ENCODE results near the gene SEPSECS.

SEPSECS gene

DNA sequence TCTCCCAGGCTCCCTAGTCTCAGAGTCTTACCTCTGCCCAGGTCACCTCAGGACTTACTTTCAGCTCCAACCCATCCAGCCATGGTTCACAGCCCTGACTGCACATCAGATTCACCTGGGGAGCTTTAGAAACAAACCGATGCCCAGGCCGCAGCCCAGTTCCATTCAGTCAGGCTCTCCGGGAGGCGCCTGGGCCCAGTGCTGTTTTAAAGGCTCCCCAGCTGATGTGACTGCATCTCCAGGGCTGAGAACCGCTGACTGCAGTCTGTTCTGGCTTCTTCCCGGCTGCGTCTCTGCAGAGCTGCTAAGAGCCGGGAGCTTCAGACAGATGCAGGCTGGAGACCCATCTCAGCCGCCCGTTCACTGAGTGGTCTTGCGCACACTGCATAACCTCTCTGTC is 85.1 kb downstream of the SEPSECS start:
- Mint-ChIP-seq H3K9me3 (no peaks in the 10 kb centered on the region), H3K27me3 (peaks cover 4% of the 10 kb centered on the region), H3K36me3 (ENCODE audit: low read depth) (no peaks in the 10 kb centered on the region), H3K27ac (no peak overlapping the region), H3K4me3 (no peak overlapping the region), H3K4me1 (ENCODE audit: low read depth) (no peaks in the 10 kb centered on the region)
- intact Hi-C loops (cut with micrococcal nuclease), result no loop called here

DNA sequence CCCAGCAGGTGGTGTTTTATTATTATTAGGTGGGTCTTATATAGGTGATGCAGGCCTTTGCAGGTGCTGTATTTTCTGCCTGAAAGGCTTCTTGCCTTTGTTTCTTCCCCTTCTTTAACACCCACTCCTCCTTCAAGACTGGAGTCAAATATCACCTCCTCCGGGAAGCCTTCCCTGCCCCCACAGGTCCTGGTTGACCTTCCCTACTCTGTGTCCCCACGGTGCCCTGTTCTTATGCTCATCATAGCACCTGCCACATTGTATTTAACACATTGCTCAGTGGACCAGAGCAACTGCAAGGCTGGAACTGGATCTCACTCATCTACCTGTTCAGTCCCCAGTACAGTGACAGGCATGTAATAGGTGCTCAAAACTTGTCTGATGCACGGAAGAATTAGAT is 89.7 kb downstream of the SEPSECS start:
- Mint-ChIP-seq H3K4me3 (no peak overlapping the region), H3K27me3 (peaks cover 1% of the 10 kb centered on the region), H3K27ac (no peak overlapping the region), H3K36me3 (ENCODE audit: low read depth) (no peaks in the 10 kb centered on the region), H3K4me1 (ENCODE audit: low read depth) (no peaks in the 10 kb centered on the region), H3K9me3 (no peaks in the 10 kb centered on the region)
- intact Hi-C loops (cut with micrococcal nuclease), result no loop called here

Measured in dendritic cell treated with granulocyte-macrophage colony-stimulating factor and Interleukin-4, amounts not matched to agents 40 ng/mL and 50 ng/mL, for 4 days (primary cell).